Measurements from ENCODE around the gene CNGB1.
"Not testable (repeated sequence)": the region's sequence is repeated elsewhere in the genome, so short reads cannot be mapped to it uniquely, and the experiment has no call there.

The CNGB1 gene

DNA sequence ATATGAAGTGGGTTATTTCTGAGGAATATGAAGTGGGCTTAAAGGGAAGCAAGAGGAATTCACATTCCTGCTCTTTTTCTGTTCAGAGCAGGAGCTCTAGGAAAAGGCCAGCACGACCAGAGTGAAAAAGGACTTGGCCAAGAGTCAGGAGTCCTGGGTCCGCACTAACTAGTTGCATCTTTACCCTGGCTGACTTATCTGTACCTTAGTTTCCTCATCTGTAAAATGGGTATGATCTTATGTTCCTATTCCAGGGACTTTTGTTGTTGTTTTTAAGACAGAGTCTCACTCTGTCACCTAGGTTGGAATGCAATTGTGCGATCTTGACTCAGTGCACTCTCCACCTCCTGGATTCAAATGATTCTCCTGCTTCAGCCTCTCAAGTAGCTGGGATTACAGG is 52.5 kb downstream of the CNGB1 start:
- ATAC-seq (no peak), DNase-seq (no peak)
- Mint-ChIP-seq H3K27ac (no peak overlapping the region), H3K4me1 (no peaks in the 10 kb centered on the region), H3K9me3 (no peaks in the 10 kb centered on the region), H3K27me3 (no peaks in the 10 kb centered on the region), H3K4me3 (no peak overlapping the region)

GRCh38 chr16:57917929-57918328 is 53.0 kb downstream of the CNGB1 start:
- not testable (repeated sequence) for H3K4me3 Mint-ChIP-seq, DNase-seq, H3K9me3 Mint-ChIP-seq, H3K4me1 Mint-ChIP-seq, ATAC-seq, H3K27me3 Mint-ChIP-seq
- peak overlapping the region in 1 of 2 donors; percentile 48 for H3K27ac Mint-ChIP-seq

DNA sequence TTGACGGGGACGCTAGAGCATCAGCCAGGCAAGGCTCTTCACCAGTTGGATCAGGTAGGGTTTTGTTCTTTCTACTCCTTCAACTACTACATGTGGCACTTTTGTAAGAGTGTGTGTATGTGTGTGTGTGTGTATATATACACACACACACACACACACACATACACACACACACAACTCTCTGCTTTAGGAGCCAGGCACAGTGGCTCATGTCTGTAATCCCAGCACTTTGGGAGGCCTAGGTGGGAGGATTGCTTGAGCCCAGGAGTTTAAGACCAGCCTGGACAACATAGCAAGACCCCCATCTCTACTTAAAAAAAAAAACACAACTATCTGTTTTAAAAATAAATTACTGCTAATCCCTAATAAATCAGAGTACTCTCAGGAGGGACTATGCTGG is 53.4 kb downstream of the CNGB1 start:
- not testable (repeated sequence) for H3K4me1 Mint-ChIP-seq, H3K27me3 Mint-ChIP-seq, H3K4me3 Mint-ChIP-seq, ATAC-seq, DNase-seq, H3K9me3 Mint-ChIP-seq, H3K27ac Mint-ChIP-seq

DNA sequence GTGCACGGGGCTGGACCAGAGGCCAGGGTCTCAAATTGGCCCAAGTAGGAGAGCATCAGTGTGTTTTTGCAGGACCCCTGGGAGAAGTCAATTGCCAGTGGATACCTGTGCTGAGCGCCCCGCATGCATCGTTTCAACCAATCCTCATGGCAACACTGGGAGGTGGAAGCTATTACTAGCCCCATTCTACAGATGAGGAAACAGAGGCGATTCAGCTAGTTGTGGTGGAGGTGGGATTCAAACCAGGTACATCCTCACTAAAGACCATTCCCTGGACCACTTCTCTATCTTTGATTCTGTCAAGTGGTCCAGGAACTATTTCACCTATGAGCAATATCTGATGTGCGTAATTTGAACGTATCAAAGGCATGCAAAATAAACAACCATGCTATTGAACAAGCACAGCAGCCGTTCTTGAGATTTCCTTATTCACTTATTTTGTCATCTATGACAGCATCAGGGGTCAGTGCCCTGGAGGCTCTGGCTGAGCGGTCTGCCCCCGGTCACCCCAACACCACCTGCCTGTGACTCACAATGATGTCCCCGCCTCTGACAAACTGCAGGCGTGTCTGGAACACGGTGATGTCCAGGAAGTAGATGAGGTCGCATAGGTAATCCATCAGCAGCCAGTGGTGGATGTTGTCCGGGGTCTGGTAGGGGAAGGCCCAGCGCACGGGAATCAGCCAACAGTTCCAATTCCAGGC is 54.0 kb downstream of the CNGB1 start:
- DNase-seq (no peak), ATAC-seq (no peak)
- Mint-ChIP-seq H3K27ac (no peak overlapping the region), H3K4me1 (no peaks in the 10 kb centered on the region), H3K4me3 (no peak overlapping the region), H3K27me3 (peaks cover under 1% of the 10 kb centered on the region), H3K9me3 (no peaks in the 10 kb centered on the region)

DNA sequence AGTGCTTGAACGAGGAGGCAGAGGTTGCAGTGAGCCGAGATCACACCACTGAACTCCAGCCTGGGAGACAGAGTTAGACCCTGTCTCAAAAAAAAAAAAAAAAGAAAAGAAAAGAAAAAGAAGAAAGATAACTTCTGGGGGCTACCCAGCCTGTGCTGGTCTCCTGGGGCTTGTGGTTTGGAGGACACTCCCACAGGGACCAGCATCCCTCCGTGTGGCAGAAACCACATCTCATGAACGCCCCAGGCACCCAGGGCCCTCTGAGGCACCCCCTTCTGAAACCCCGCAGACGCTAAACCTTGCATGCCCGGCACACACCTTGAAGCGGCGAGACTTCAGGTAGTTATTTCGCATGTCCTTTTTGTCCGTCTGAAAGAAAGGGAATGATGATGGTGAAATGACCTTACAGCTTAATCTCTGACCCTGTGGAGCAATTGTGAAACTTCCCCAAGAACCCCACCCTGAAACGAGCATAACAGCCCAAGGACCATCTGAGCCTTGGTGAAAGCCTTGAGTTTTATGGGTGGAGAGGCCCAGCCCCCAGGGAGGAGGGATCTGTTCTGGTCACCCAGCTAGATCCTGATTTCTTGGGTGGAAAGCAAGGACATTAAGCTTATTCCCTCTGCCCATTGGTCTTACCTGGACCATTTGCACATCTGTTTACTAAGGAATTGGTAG is 55.0 kb downstream of the CNGB1 start:
- no peak for DNase-seq
- Mint-ChIP-seq H3K27me3 (peaks cover 5% of the 10 kb centered on the region), H3K27ac (no peak overlapping the region), H3K4me3 (no peak overlapping the region), H3K4me1 (no peaks in the 10 kb centered on the region), H3K9me3 (no peaks in the 10 kb centered on the region)
- no peak for ATAC-seq

DNA sequence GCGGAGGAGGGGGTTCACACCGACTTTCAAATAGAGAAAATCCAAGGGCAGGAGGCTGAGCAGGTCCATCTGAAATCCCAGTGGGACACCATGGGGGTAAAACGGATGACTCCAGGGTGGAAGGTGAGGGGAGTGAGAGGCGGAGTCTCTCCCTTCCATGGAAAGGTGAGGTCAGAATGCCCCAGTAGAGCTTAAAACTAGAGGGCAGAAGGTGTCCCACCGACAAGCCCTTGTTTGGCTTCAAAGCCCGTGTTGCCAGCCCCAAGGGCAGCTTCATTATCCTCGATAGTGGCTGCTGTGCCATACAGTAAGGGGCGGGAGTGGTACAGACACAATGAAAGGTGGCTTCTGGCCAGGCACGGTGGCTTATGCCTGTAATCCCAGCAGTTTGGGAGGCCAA is 55.7 kb downstream of the CNGB1 start:
- H3K4me3 Mint-ChIP-seq: no peak overlapping the region
- H3K9me3 Mint-ChIP-seq: no peaks in the 10 kb centered on the region

DNA sequence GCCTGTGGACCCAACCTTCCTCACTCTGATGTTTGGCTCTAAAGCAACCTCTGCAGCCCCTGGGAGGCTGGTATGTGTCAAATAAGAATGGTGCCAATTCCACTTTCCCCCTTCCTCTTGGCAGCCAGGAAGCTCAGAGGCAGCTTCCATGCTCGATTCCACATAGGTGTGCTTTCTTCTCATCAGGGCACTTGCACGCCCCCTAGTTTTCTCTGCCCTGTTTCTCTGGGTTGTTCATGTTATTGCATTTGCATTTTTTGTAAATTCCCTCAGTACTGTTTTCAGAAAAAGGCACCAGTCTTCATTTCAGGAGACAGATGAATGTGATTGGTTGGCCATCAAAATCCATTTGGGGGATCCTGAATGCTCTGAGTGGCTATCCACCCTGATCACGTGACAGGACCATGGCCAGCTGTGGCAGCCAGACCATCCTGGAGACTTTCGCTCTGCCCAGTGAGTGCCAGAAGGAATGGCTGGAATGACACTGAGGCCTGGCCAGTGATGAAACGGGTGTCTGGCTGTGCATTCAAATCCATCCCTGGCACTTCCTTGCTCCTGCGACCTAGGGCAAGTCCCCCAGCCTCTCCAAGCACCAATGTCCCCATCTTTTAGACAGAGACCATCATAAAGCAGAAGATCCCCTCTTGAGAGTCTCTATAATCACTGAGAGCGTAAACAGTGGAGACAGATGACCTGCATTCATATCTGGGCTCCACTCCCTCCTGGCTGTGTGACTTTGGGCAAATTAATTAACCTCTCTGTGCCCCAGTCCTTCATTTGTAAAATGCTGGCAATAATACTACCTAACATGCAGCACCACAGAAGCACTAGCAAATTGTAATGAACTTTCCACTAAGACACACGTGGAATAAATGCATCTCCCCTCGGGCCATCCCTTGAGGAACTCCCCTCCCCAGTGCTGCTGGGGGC is 56.4 kb downstream of the CNGB1 start:
- Mint-ChIP-seq H3K4me1 (no peaks in the 10 kb centered on the region), H3K27me3 (peaks cover 5% of the 10 kb centered on the region), H3K4me3 (no peak overlapping the region), H3K9me3 (no peaks in the 10 kb centered on the region), H3K27ac (no peak overlapping the region)
- ATAC-seq (no peak), DNase-seq (no peak)

More for the DNA sequence above, 55.7 kb downstream of the CNGB1 start:
- Mint-ChIP-seq H3K4me1 (no peaks in the 10 kb centered on the region), H3K27ac (no peak overlapping the region), H3K27me3 (peaks cover 5% of the 10 kb centered on the region)
- ATAC-seq: no peak
- no peak for DNase-seq

DNA sequence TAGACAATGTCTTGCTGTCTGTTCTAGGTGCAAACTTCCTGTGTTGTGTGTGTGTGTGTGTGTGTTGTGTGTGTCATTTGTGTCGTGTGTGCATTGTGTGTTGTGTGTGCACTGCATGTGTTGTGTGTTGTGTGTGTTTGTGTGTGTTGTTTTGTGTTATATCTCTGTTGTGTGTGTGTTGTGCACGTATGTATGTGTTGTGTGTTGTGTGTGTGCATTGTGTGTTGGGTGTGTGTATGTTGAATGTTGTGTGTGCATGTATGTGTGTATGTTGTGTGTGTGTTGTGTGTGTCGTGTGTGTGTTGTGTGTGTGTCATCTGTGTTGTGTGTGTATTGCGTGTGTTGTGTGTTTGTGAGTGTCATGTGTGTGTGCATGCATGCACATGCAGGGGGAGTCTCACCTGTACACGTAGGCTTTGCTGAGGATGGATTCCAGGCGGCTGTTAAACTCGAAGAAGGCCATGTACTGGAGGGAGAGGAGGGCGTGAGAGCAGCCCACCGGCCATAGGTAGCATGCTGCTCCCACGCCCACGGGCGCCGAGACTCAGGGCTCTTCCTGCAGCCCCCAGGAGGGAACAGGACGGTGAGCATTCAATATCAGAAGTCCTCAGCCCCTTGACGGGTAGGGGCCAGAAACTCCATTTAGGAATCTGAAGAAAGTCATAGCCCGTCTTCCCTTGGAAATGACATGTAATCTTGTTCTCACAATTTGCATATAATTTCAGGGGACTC is 58.2 kb downstream of the CNGB1 start:
- ATAC-seq (no peak), DNase-seq (no peak)
- no peak overlapping the region for H3K4me3 Mint-ChIP-seq
- H3K27ac Mint-ChIP-seq: no peak overlapping the region
- H3K4me1 Mint-ChIP-seq: no peaks in the 10 kb centered on the region
- no peaks in the 10 kb centered on the region for H3K9me3 Mint-ChIP-seq
- peaks cover 5% of the 10 kb centered on the region for H3K27me3 Mint-ChIP-seq

DNA sequence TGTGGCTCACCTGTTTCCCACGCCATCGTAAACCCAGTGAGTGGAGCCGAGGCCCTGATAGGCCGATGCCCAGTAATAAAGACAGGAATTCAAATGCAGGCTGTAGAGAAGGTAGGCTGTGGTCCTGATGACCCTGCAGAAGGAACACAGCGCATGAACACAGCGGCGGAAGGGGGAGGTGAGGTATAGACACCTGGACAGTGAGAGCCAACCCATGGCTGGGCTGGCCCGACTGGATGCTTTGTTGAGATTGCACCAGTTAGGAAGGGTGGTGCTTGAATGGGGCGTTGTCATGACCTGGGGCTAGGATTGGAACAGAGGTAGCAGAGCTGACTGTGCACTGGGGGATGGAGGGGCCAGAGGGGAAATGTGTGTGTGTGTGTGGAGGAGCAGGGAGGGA is 59.2 kb downstream of the CNGB1 start:
- no peak overlapping the region for H3K27ac Mint-ChIP-seq
- H3K4me3 Mint-ChIP-seq: no peak overlapping the region
- ATAC-seq (no peak), DNase-seq (no peak)
- H3K4me1 Mint-ChIP-seq: no peaks in the 10 kb centered on the region
- peaks cover 5% of the 10 kb centered on the region for H3K27me3 Mint-ChIP-seq
- H3K9me3 Mint-ChIP-seq: no peaks in the 10 kb centered on the region

GRCh38 chr16:57910696-57911095 is 60.2 kb downstream of the CNGB1 start:
- Mint-ChIP-seq H3K27me3 (peaks cover 5% of the 10 kb centered on the region), H3K27ac (no peak overlapping the region), H3K9me3 (no peaks in the 10 kb centered on the region), H3K4me1 (peaks cover 7% of the 10 kb centered on the region), H3K4me3 (no peak overlapping the region)
- ATAC-seq (no peak), DNase-seq (no peak)

GRCh38 chr16:57908409-57908987 is 62.4 kb downstream of the CNGB1 start:
- no peak for DNase-seq
- Mint-ChIP-seq H3K27me3 (peaks cover 14% of the 10 kb centered on the region), H3K4me1 (peaks cover 7% of the 10 kb centered on the region), H3K4me3 (no peak overlapping the region), H3K27ac (no peak overlapping the region), H3K9me3 (no peaks in the 10 kb centered on the region)
- ATAC-seq: no peak

GRCh38 chr16:57906382-57907316 is 64.3 kb downstream of the CNGB1 start:
- H3K4me1 Mint-ChIP-seq: peaks cover 7% of the 10 kb centered on the region
- H3K27me3 Mint-ChIP-seq: peaks cover 17% of the 10 kb centered on the region
- DNase-seq: peak; percentile 17 to 34
- H3K9me3 Mint-ChIP-seq: no peaks in the 10 kb centered on the region
- no peak overlapping the region for H3K27ac Mint-ChIP-seq
- ATAC-seq: peak; percentile 64
- H3K4me3 Mint-ChIP-seq: no peak overlapping the region

DNA sequence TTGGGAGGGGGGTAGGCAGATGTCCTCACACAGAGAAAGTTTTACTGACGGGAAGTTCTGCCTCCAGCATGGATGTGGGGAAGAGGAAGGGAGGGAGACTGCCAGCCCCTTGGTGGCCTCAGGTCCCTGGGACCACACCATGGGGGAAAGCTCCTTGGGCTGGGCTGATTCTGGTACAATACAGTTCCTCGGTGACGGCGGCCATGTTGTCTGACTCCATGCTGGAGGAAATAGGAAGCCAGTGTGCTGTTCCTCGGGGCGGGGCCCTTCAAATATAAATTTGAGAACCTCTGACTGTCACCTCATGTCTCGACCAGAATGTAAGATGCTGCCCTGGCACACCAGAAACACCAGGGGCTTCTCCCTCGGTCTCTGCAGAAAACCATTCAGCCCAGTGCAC is 66.8 kb downstream of the CNGB1 start:
- no peaks in the 10 kb centered on the region for H3K9me3 Mint-ChIP-seq
- H3K4me1 Mint-ChIP-seq: peaks cover 7% of the 10 kb centered on the region
- no peak overlapping the region for H3K4me3 Mint-ChIP-seq
- peaks cover 14% of the 10 kb centered on the region for H3K27me3 Mint-ChIP-seq
- H3K27ac Mint-ChIP-seq: no peak overlapping the region
- DNase-seq (no peak), ATAC-seq (no peak)

DNA sequence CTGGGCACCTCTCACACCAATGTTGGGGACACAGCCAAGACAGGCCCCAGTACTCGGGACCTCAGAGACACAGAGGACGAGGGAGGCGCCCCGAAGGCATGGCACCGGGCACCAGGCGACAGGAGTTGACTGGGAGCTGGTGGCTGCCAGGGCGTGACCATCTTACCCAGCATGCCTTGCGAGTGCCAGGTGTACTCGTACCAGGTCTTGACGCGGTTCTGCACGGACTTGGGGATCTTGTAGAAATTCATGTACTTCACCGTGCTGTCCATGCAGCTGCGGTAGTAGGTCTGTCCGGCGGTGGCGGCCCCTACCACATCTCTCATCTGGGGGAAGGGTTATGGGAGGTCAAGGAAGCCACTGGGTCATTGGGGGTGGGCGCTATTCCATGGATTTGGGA is 67.3 kb downstream of the CNGB1 start:
- no peak for ATAC-seq
- Mint-ChIP-seq H3K27ac (no peak overlapping the region), H3K9me3 (no peaks in the 10 kb centered on the region), H3K4me1 (peaks cover 7% of the 10 kb centered on the region), H3K27me3 (peaks cover 14% of the 10 kb centered on the region), H3K4me3 (no peak overlapping the region)
- DNase-seq: no peak

Measured in stimulated activated naive CD8-positive, alpha-beta T cell treated with anti-CD3 and anti-CD28 coated beads, Interleukin-15, amount 100 ng/mL, for 72 hours (primary cell).